ENCODE results near the gene MAOA.

The MAOA gene

GRCh38 chrX:43745938-43746721, 90.0 kb downstream of the MAOA start:
- no peak for TF ChIP-seq Cebpa-rat (IDR thresholded peaks at IDR 0.05)
- Histone ChIP-seq H3K4me1 (no peaks in the 10 kb centered on the region), H3K36me3 (no peaks in the 10 kb centered on the region), H3K27ac (no peak overlapping the region), H3K9ac (no peak overlapping the region), H3K27me3 (peaks cover 66% of the 10 kb centered on the region), H3K4me3 (no peak overlapping the region), H3K9me3 (no peaks in the 10 kb centered on the region), H4K20me1 (no peaks in the 10 kb centered on the region), H3K4me2 (no peak overlapping the region)

- H3K27ac ChIP-seq, result no peak overlapping the region
- H3K27me3 ChIP-seq, result peaks cover 64% of the 10 kb centered on the region
- no peaks in the 10 kb centered on the region for H3K36me3 ChIP-seq
- no peaks in the 10 kb centered on the region for H4K20me1 ChIP-seq
- H3K9me3 ChIP-seq, result no peaks in the 10 kb centered on the region
- H3K4me1 ChIP-seq, result no peaks in the 10 kb centered on the region
- H3K4me3 ChIP-seq, result no peak overlapping the region
- no peak for TF ChIP-seq Cebpa-rat (IDR thresholded peaks at IDR 0.05)
- H3K9ac ChIP-seq, result no peak overlapping the region
- no peak overlapping the region for H3K4me2 ChIP-seq
These were observed 91.4 kb downstream of the MAOA start for GRCh38 chrX:43747476-43747875.

GRCh38 chrX:43750248-43750676, 94.2 kb downstream of the MAOA start:
- no peak overlapping the region for H3K4me2 ChIP-seq
- TF ChIP-seq Cebpa-rat (IDR thresholded peaks at IDR 0.05), result no peak

GRCh38 chrX:43753637-43754036, 97.5 kb downstream of the MAOA start:
- TF ChIP-seq Cebpa-rat (IDR thresholded peaks at IDR 0.05), result no peak

More at GRCh38 chrX:43750248-43750676, 94.2 kb downstream of the MAOA start:
- Histone ChIP-seq H3K4me1 (no peaks in the 10 kb centered on the region), H4K20me1 (no peaks in the 10 kb centered on the region), H3K27me3 (peaks cover 46% of the 10 kb centered on the region), H3K36me3 (no peaks in the 10 kb centered on the region), H3K9me3 (no peaks in the 10 kb centered on the region), H3K9ac (no peak overlapping the region), H3K4me3 (no peak overlapping the region), H3K27ac (no peak overlapping the region)

GRCh38 chrX:43756076-43756475, 100.0 kb downstream of the MAOA start:
- Histone ChIP-seq H3K4me3 (no peak overlapping the region), H4K20me1 (no peaks in the 10 kb centered on the region), H3K4me1 (no peaks in the 10 kb centered on the region), H3K27ac (no peak overlapping the region), H3K36me3 (no peaks in the 10 kb centered on the region), H3K27me3 (peaks cover 52% of the 10 kb centered on the region), H3K4me2 (no peak overlapping the region), H3K9me3 (no peaks in the 10 kb centered on the region), H3K9ac (no peak overlapping the region)
- TF ChIP-seq Cebpa-rat (IDR thresholded peaks at IDR 0.05), result no peak

More at GRCh38 chrX:43753637-43754036, 97.5 kb downstream of the MAOA start:
- Histone ChIP-seq H3K27ac (no peak overlapping the region), H3K4me1 (no peaks in the 10 kb centered on the region), H4K20me1 (no peaks in the 10 kb centered on the region), H3K27me3 (peaks cover 58% of the 10 kb centered on the region), H3K4me2 (no peak overlapping the region), H3K4me3 (no peak overlapping the region), H3K9ac (no peak overlapping the region), H3K36me3 (no peaks in the 10 kb centered on the region), H3K9me3 (no peaks in the 10 kb centered on the region)

GRCh38 chrX:43758044-43758443, 101.9 kb downstream of the MAOA start:
- TF ChIP-seq Cebpa-rat (IDR thresholded peaks at IDR 0.05), result no peak

GRCh38 chrX:43785930-43786591, 130.0 kb downstream of the MAOA start:
- Histone ChIP-seq H3K36me3 (no peaks in the 10 kb centered on the region), H3K27me3 (peaks cover 5% of the 10 kb centered on the region), H3K27ac (no peak overlapping the region), H3K4me3 (no peak overlapping the region), H3K9ac (no peak overlapping the region), H3K4me1 (no peaks in the 10 kb centered on the region), H4K20me1 (no peaks in the 10 kb centered on the region), H3K9me3 (peaks cover 18% of the 10 kb centered on the region), H3K4me2 (no peak overlapping the region)
- no peak for TF ChIP-seq Cebpa-rat (IDR thresholded peaks at IDR 0.05)

More at GRCh38 chrX:43758044-43758443, 101.9 kb downstream of the MAOA start:
- no peak overlapping the region for H3K9ac ChIP-seq
- no peak overlapping the region for H3K27ac ChIP-seq
- H3K27me3 ChIP-seq, result peaks cover 39% of the 10 kb centered on the region
- no peaks in the 10 kb centered on the region for H3K4me1 ChIP-seq
- H4K20me1 ChIP-seq, result no peaks in the 10 kb centered on the region
- H3K4me3 ChIP-seq, result no peak overlapping the region
- H3K9me3 ChIP-seq, result no peaks in the 10 kb centered on the region
- H3K36me3 ChIP-seq, result no peaks in the 10 kb centered on the region
- H3K4me2 ChIP-seq, result no peak overlapping the region

Measured in BLaER1 (cell line).